H9 (cell line): ENCODE measurements around the gene ACOXL. TPM values are rescaled to one million over a fixed set of nuclear protein-coding genes. Genes with fewer than 3 reads are reported as not detected.

Experiments used
- DNase-seq: peaks from one replicate; pipeline ENCODE4 v3.0.0-alpha.2; 2017
- H2AFZ ChIP-seq: one replicate; pipeline ENCODE4 v1.6.1; 2013; ENCODE audit warnings: mild to moderate bottlenecking, low read length, control low read depth, moderate library complexity
- H2AK5ac ChIP-seq: 2 replicates; pipeline ENCODE4 v1.6.1; 2013; ENCODE audit warnings: low read length, control low read depth, mixed read lengths; ENCODE audit not compliant: insufficient read length
- H2BK120ac ChIP-seq: one replicate; pipeline ENCODE4 v1.6.1; 2013; ENCODE audit warnings: low read depth, mild to moderate bottlenecking, low read length, control low read depth, inconsistent platforms; ENCODE audit not compliant: poor library complexity, severe bottlenecking
- H2BK12ac ChIP-seq: 2 replicates; pipeline ENCODE4 v1.6.1; 2013; ENCODE audit warnings: low read length, control low read depth, mixed read lengths, low read depth; ENCODE audit not compliant: insufficient read length
- H2BK15ac ChIP-seq: 2 replicates; pipeline ENCODE4 v1.6.1; 2013; ENCODE audit warnings: low read depth, low read length, control low read depth
- H2BK20ac ChIP-seq: one replicate; pipeline ENCODE4 v1.6.1; 2013; ENCODE audit warnings: low read depth, mild to moderate bottlenecking, low read length, control low read depth, inconsistent platforms; ENCODE audit not compliant: poor library complexity, severe bottlenecking
- H2BK5ac ChIP-seq: 2 replicates; pipeline ENCODE4 v1.6.1; 2013; ENCODE audit warnings: low read length, control low read depth, mixed read lengths; ENCODE audit not compliant: insufficient read length
- H3K14ac ChIP-seq: 2 replicates; pipeline ENCODE4 v1.6.1; 2013; ENCODE audit warnings: low read length, control low read depth; ENCODE audit not compliant: insufficient read depth
- H3K18ac ChIP-seq: 2 replicates; pipeline ENCODE4 v1.6.1; 2013; ENCODE audit warnings: low read depth, mild to moderate bottlenecking, mixed read lengths, low read length, control low read depth; ENCODE audit not compliant: insufficient read length
- H3K23ac ChIP-seq: 2 replicates; pipeline ENCODE4 v1.6.1; 2013; ENCODE audit warnings: low read length, control low read depth, mixed read lengths, low read depth; ENCODE audit not compliant: insufficient read length
- H3K23me2 ChIP-seq: 2 replicates; pipeline ENCODE4 v1.6.1; 2013; ENCODE audit warnings: low read depth, mild to moderate bottlenecking, mixed read lengths, low read length, control low read depth; ENCODE audit not compliant: insufficient read length, poor library complexity, severe bottlenecking
- H3K27ac ChIP-seq: 2 replicates; pipeline ENCODE4 v1.5.1; 2013; ENCODE audit warnings: low read length, control low read depth, mixed read lengths, low read depth; ENCODE audit not compliant: insufficient read length
- H3K27me3 ChIP-seq: 2 replicates; pipeline ENCODE4 v1.6.1; 2013; ENCODE audit warnings: low read length, control low read depth, inconsistent platforms; ENCODE audit not compliant: insufficient read depth
- H3K4ac ChIP-seq: 2 replicates; pipeline ENCODE4 v1.6.1; 2013; ENCODE audit warnings: low read depth, mild to moderate bottlenecking, control low read depth, inconsistent platforms, low read length, moderate library complexity
- H3K4me1 ChIP-seq: 2 replicates; pipeline ENCODE4 v1.6.1; 2013; ENCODE audit warnings: low read length, control low read depth, inconsistent platforms; ENCODE audit not compliant: insufficient read depth
- H3K4me2 ChIP-seq: 2 replicates; pipeline ENCODE4 v1.6.1; 2013; ENCODE audit warnings: low read length, control low read depth, mixed read lengths; ENCODE audit not compliant: insufficient read length, insufficient read depth
- H3K56ac ChIP-seq: 2 replicates; pipeline ENCODE4 v1.6.1; 2013; ENCODE audit warnings: low read depth, mild to moderate bottlenecking, mixed read lengths, low read length, control low read depth; ENCODE audit not compliant: insufficient read length
- H3K79me1 ChIP-seq: 2 replicates; pipeline ENCODE4 v1.6.1; 2013; ENCODE audit warnings: low read depth, mild to moderate bottlenecking, moderate library complexity, low read length, control low read depth, inconsistent platforms; ENCODE audit not compliant: insufficient read depth, poor library complexity, severe bottlenecking
- H3K79me2 ChIP-seq: 2 replicates; pipeline ENCODE4 v1.6.1; 2013; ENCODE audit warnings: low read length, control low read depth, inconsistent platforms; ENCODE audit not compliant: insufficient read depth
- H3K9ac ChIP-seq: 2 replicates; pipeline ENCODE4 v1.6.1; 2013; ENCODE audit warnings: low read length, control low read depth, mixed read lengths; ENCODE audit not compliant: insufficient read length; ENCODE audit errors: extremely low read depth
- H3K9me3 ChIP-seq: one replicate; pipeline ENCODE4 v1.6.1; 2013; ENCODE audit warnings: low read depth, low read length, inconsistent platforms; ENCODE audit not compliant: control insufficient read depth
- H3T11ph ChIP-seq: one replicate; pipeline ENCODE4 v1.6.1; 2013; ENCODE audit warnings: mild to moderate bottlenecking, low read length, control low read depth, inconsistent platforms
- H4K20me1 ChIP-seq: one replicate; pipeline ENCODE4 v1.6.1; 2013; ENCODE audit not compliant: control insufficient read depth, insufficient read length, insufficient read depth
- H4K5ac ChIP-seq: 2 replicates; pipeline ENCODE4 v1.6.1; 2013; ENCODE audit warnings: low read depth, mild to moderate bottlenecking, mixed read lengths, low read length, control low read depth; ENCODE audit not compliant: insufficient read length
- H4K8ac ChIP-seq: replicated peaks from 2 replicates; pipeline ENCODE4 v1.6.1; 2013; ENCODE audit warnings: low read length, control low read depth, mixed read lengths, low read depth; ENCODE audit not compliant: insufficient read length
- H4K91ac ChIP-seq: 2 replicates; pipeline ENCODE4 v1.6.1; 2013; ENCODE audit warnings: low read depth, mild to moderate bottlenecking, moderate library complexity, mixed read lengths, low read length, control low read depth; ENCODE audit not compliant: insufficient read length
- H3K27ac Mint-ChIP-seq, 3 experiments: 2 replicates in 2 of 3; 3 replicates in 1 of 3; pipeline ENCODE4 v1.8.0; 2020 to 2021; ENCODE audit warnings: mixed read lengths in 3 of 3, mild to moderate bottlenecking in 1 of 3, moderate library complexity in 1 of 3
- H3K27me3 Mint-ChIP-seq: 2 replicates; pipeline ENCODE4 v1.8.0; 2021; ENCODE audit warnings: low read depth, mild to moderate bottlenecking, moderate library complexity, mixed read lengths
- H3K36me3 Mint-ChIP-seq, 3 experiments: 2 replicates in 2 of 3; 3 replicates in 1 of 3; pipeline ENCODE4 v1.8.0; 2020 to 2021; ENCODE audit warnings: low read depth in 3 of 3, mixed read lengths in 3 of 3; ENCODE audit not compliant: insufficient read depth in 1 of 3
- H3K4me1 Mint-ChIP-seq, 2 experiments: 2 replicates each; pipeline ENCODE4 v1.8.0; 2020; ENCODE audit warnings: mixed read lengths in 2 of 2
- H3K4me3 Mint-ChIP-seq, 2 experiments: 2 replicates in 1 of 2; 3 replicates in 1 of 2; pipeline ENCODE4 v1.8.0; 2020 to 2021; ENCODE audit warnings: mild to moderate bottlenecking in 2 of 2, mixed read lengths in 2 of 2, moderate library complexity in 1 of 2
- H3K9me3 Mint-ChIP-seq, 2 experiments: 2 replicates in 1 of 2; 3 replicates in 1 of 2; pipeline ENCODE4 v1.8.0; 2020; ENCODE audit warnings: mild to moderate bottlenecking in 2 of 2, mixed read lengths in 2 of 2, moderate library complexity in 1 of 2
- CTCF ChIP-seq: fragments of 200-600 bp; sonication (generic); conservative IDR thresholded peaks from 3 replicates; pipeline ENCODE4 v1.8.0; 2021; ENCODE audit warnings: antibody characterized with exemption, mild to moderate bottlenecking
- WGBS: extraction: QIAGEN DNeasy Blood & Tissue Kit; methylation state at CpG from one replicate; pipeline ENCODE4 v1.1.7; 2013; ENCODE audit warnings: missing lambda C conversion rate, low lambda C conversion rate, mixed read lengths; ENCODE audit not compliant: insufficient read length; ENCODE audit errors: extremely low coverage; 5-methylcytosine and 5-hydroxymethylcytosine counted together
- total RNA-seq: library from RNA; stranded (reverse); gene quantifications from 2 replicates; pipeline ENCODE4 v1.2.1, GENCODE V29; 2021

The ACOXL gene
- total RNA-seq, 1 experiment from 2014 or later, result 37.6 TPM

- H3K27ac Mint-ChIP-seq, result peak overlapping the region in 1 of 3 experiments; percentile 87; a peak in 4 of 7 replicates
These were observed 310.7 kb downstream of the ACOXL start for GRCh38 chr2:111042772-111043771.

More at GRCh38 chr2:111042772-111043771, 310.7 kb downstream of the ACOXL start:
- H3K18ac ChIP-seq, result no peak overlapping the region
- H4K20me1 ChIP-seq, result no peaks in the 10 kb centered on the region
- H3K27me3 ChIP-seq, result no peaks in the 10 kb centered on the region
- H2BK20ac ChIP-seq, result no peak overlapping the region
- Mint-ChIP-seq H3K27me3 (peaks cover 3% of the 10 kb centered on the region), H3K4me1 (peaks cover 0 to 5% of the 10 kb centered on the region in 2 experiments; a peak in 2 of 4 replicates), H3K4me3 (no peak overlapping the region), H3K9me3 (0 out of 5 replicates have a peak, but pooled peaks cover 0 to 1% of the 10 kb centered on the region in 2 experiments), H3K36me3 (peaks cover 0 to 4% (median 2%) of the 10 kb centered on the region in 3 experiments; a peak in 3 of 7 replicates)
- no peak overlapping the region for H4K91ac ChIP-seq
- no peak overlapping the region for H3K14ac ChIP-seq
- no peak overlapping the region for H2BK15ac ChIP-seq
- H3K4me1 ChIP-seq, result no peaks in the 10 kb centered on the region; the same call in 1 of the 2 replicates
- no peak overlapping the region for H2BK5ac ChIP-seq
- no peak for DNase-seq
- no peak overlapping the region for H3K9ac ChIP-seq
- no peaks in the 10 kb centered on the region for H3K79me2 ChIP-seq
- H2AFZ ChIP-seq, result no peak overlapping the region
- H4K5ac ChIP-seq, result no peak overlapping the region
- no peaks in the 10 kb centered on the region for H3K9me3 ChIP-seq
- no peak for TF ChIP-seq CTCF
- H2BK120ac ChIP-seq, result no peak overlapping the region
- H3K23ac ChIP-seq, result no peak overlapping the region
- H2BK12ac ChIP-seq, result no peak overlapping the region
- WGBS, result no CpG with 5 or more reads among the region's 20 CpGs
- no peak overlapping the region for H2AK5ac ChIP-seq
- no peaks in the 10 kb centered on the region for H3K79me1 ChIP-seq
- no peak overlapping the region for H3K4me2 ChIP-seq
- H3T11ph ChIP-seq, result no peak overlapping the region
- no peak overlapping the region for H4K8ac ChIP-seq
- no peak overlapping the region for H3K56ac ChIP-seq
- no peak overlapping the region for H3K4ac ChIP-seq
- no peak overlapping the region for H3K27ac ChIP-seq
- no peaks in the 10 kb centered on the region for H3K23me2 ChIP-seq
